Sigmoid colon (tissue), 7 donors: ENCODE results near the gene SERPIND1. TPM values are rescaled to one million over a fixed set of nuclear protein-coding genes. Genes with fewer than 3 reads are reported as not detected.
"Not testable (repeated sequence)": the region's sequence is repeated elsewhere in the genome, so short reads cannot be mapped to it uniquely, and the experiment has no call there.

Experiments
- DNase-seq: peaks from one replicate; pipeline ENCODE4 v3.0.0-alpha.2; 2019
- H3K27ac ChIP-seq, 4 donors: fragments of 200-600 bp; sonication (generic); one replicate each; pipeline ENCODE4 v1.5.1; 2016 to 2019; ENCODE audit warnings: mild to moderate bottlenecking in 1 of 4
- H3K27me3 ChIP-seq, 3 donors: fragments of 200-600 bp; sonication (generic); one replicate each; pipeline ENCODE4 v1.5.1; 2019; ENCODE audit warnings: mild to moderate bottlenecking in 1 of 3
- H3K36me3 ChIP-seq, 4 donors: fragments of 200-600 bp; sonication (generic); one replicate each; pipeline ENCODE4 v1.5.1; 2016 to 2019
- H3K4me1 ChIP-seq, 4 donors: fragments of 200-600 bp; sonication (generic); one replicate each; pipeline ENCODE4 v1.5.1; 2017 to 2019
- H3K4me3 ChIP-seq, 4 donors: fragments of 200-600 bp; sonication (generic); one replicate each; pipeline ENCODE4 v1.5.1; 2017 to 2019; ENCODE audit warnings: mild to moderate bottlenecking in 2 of 4, moderate library complexity in 1 of 4
- H3K9me3 ChIP-seq, 4 donors: fragments of 200-600 bp in 3 of 4; sonication (generic) in 3 of 4; one replicate each; pipeline versions ENCODE4 v1.5.1 to v1.6.1; 2013 to 2019
- CTCF ChIP-seq, 4 experiments: fragments of 450-650 bp in 3 of 4; fragments of 200-600 bp in 1 of 4; IDR thresholded peaks; one replicate each; pipeline ENCODE4 v1.5.1; 2016 to 2019; ENCODE audit warnings: antibody characterized with exemption in 4 of 4, mild to moderate bottlenecking in 3 of 4, moderate library complexity in 2 of 4
- EP300 ChIP-seq, 4 donors: sonication (generic); formaldehyde crosslinking; IDR thresholded peaks; one replicate each; pipeline ENCODE4 v1.6.1; 2017; ENCODE audit warnings: antibody characterized with exemption in 4 of 4
- POLR2A ChIP-seq, 2 donors: fragments of 450-650 bp; IDR thresholded peaks; one replicate each; pipeline ENCODE4 v1.6.1; 2016; ENCODE audit warnings: antibody characterized with exemption in 2 of 2, mild to moderate bottlenecking in 2 of 2, moderate library complexity in 2 of 2
- POLR2AphosphoS5 ChIP-seq, 4 donors: sonication (generic); formaldehyde crosslinking; IDR thresholded peaks; one replicate each; pipeline ENCODE4 v1.6.1; 2017; ENCODE audit warnings: antibody characterized with exemption in 4 of 4
- WGBS, 2 donors: extraction: QIAGEN DNeasy Blood & Tissue Kit; methylation state at CpG; one replicate each; pipeline ENCODE4 v1.1.7; 2013; 5-methylcytosine and 5-hydroxymethylcytosine counted together
- intact Hi-C: fragments of 100-400 bp; cut with DNase I; formaldehyde crosslinking; loops from one replicate; pipeline ENCODE4 v1.15.1; 2023
- polyA plus RNA-seq, 3 donors: library from polyadenylated mRNA; stranded (reverse); fragments of 200-250 nt; gene quantifications; one replicate each; pipeline ENCODE4 v1.2.3, GENCODE V29; 2013
- total RNA-seq, 4 donors: library from RNA; depleted of rRNA; stranded (reverse); fragments of >200 nt; gene quantifications; one replicate each; pipeline ENCODE4 v1.1.0, GENCODE V29; 2016
- donor health status: healthy with polysubstance abuse.
- donor health status: Bipolar disorder and iron deficiency.
- donor health status: healthy.

SERPIND1 gene
- total and polyA plus RNA-seq, 7 donors: 0.04 TPM; not detected in 6

DNA sequence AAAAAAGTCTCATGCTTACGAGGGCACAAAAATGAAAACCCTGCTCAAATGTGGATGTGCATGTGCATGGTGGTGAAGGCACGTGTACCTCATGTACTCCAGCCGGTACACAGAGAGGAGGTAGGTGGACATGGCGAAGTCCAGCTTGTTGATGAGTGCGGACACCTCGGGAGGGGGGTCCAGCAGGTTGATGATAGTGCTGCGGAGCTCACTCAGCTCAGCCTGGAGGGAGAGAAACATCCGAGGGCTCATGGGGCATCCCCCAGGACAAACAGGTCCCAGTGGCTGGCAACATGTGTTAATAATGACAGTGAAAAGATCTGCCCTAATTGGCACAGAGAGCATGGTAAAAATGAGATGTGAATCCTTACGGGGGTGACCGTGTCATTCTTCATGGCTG lies 9.2 kb upstream of the SERPIND1 start:
- Histone ChIP-seq H3K4me3 (no peak overlapping the region), H3K36me3 (peaks cover 17 to 63% (median 38%) of the 10 kb centered on the region in 4 donors), H3K27ac (no peak overlapping the region), H3K27me3 (no peaks in the 10 kb centered on the region), H3K4me1 (no peaks in the 10 kb centered on the region), H3K9me3 (no peaks in the 10 kb centered on the region)
- no peak for TF ChIP-seq CTCF (IDR thresholded peaks at IDR 0.05)
- no peak for TF ChIP-seq POLR2A (IDR thresholded peaks at IDR 0.05)
- TF ChIP-seq EP300 (IDR thresholded peaks at IDR 0.05): no peak
- TF ChIP-seq POLR2AphosphoS5 (IDR thresholded peaks at IDR 0.05): no peak
- intact Hi-C loops: no loop called here
- 97 to 98% methylated on average over 10 of the region's 10 CpGs for WGBS, 2 donors
- no peak for DNase-seq

DNA sequence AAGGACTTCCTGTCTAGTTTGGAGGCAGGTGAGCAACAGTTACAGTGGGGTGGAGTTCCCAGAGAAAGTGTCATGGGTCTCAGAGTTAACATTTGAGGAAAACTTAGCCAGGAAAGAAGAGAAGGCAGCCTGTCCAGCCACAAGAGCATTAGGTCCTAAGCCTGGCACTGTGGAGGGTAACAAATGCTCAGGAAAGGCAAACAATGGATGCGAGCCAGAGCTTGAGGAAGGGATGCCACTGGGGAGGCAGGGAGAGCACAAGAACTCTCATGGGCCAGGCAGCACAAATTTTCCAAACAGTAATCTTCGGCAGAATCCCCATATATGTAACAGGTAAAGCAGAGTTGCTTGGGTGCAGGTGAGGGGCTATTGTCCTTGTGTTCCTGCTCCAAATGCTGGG lies 8.0 kb upstream of the SERPIND1 start:
- no peak overlapping the region for H3K27ac ChIP-seq
- no peaks in the 10 kb centered on the region for H3K9me3 ChIP-seq
- 90% methylated on average over 2 of the region's 2 CpGs for WGBS, 2 donors
- no peaks in the 10 kb centered on the region for H3K4me1 ChIP-seq
- TF ChIP-seq EP300 (IDR thresholded peaks at IDR 0.05): no peak
- no peak for TF ChIP-seq POLR2AphosphoS5 (IDR thresholded peaks at IDR 0.05)
- no peak for TF ChIP-seq POLR2A (IDR thresholded peaks at IDR 0.05)
- TF ChIP-seq CTCF (IDR thresholded peaks at IDR 0.05): no peak
- H3K36me3 ChIP-seq: peaks cover 17 to 51% (median 35%) of the 10 kb centered on the region in 4 donors
- intact Hi-C loops: no loop called here
- DNase-seq: no peak
- H3K4me3 ChIP-seq: no peak overlapping the region
- H3K27me3 ChIP-seq: no peaks in the 10 kb centered on the region

- H3K4me3 ChIP-seq: no peak overlapping the region
- WGBS, 2 donors: 98% methylated on average over 7 of the region's 7 CpGs
- H3K9me3 ChIP-seq: no peaks in the 10 kb centered on the region
- no peaks in the 10 kb centered on the region for H3K27me3 ChIP-seq
- TF ChIP-seq POLR2A (IDR thresholded peaks at IDR 0.05): no peak
- TF ChIP-seq POLR2AphosphoS5 (IDR thresholded peaks at IDR 0.05): no peak
- no peak for TF ChIP-seq CTCF (IDR thresholded peaks at IDR 0.05)
- TF ChIP-seq EP300 (IDR thresholded peaks at IDR 0.05): no peak
- no peak overlapping the region for H3K27ac ChIP-seq
- intact Hi-C loops: no loop called here
- H3K36me3 ChIP-seq: peaks cover 17 to 45% (median 32%) of the 10 kb centered on the region in 4 donors
- no peaks in the 10 kb centered on the region for H3K4me1 ChIP-seq
- DNase-seq: no peak
These were observed 7.4 kb upstream of the SERPIND1 start for GRCh38 chr22:20766530-20766929.

DNA sequence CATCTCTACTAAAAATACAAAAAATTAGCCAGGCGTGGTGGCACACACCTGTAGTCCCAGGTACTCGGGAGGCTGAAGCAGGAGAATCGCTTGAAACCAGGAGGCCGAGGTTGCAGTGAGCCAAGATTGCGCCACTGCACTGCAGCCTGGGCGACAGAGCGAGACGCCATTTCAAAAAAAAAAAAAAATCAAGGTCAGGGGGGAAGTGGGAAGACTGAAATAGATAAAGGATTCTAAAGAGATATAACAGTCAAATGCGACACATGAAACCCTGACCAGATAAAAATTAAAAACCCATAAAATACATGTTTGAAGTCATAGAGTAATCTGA lies 4.5 kb upstream of the SERPIND1 start:
- H3K9me3 ChIP-seq, intact Hi-C loops, H3K4me1 ChIP-seq, H3K4me3 ChIP-seq, H3K27me3 ChIP-seq, DNase-seq, H3K27ac ChIP-seq: not testable (repeated sequence)
- H3K36me3 ChIP-seq: peaks cover 3 to 33% (median 9%) of the 10 kb centered on the region in 4 donors
- WGBS, 2 donors: 86 to 92% methylated on average over 9 of the region's 9 CpGs

DNA sequence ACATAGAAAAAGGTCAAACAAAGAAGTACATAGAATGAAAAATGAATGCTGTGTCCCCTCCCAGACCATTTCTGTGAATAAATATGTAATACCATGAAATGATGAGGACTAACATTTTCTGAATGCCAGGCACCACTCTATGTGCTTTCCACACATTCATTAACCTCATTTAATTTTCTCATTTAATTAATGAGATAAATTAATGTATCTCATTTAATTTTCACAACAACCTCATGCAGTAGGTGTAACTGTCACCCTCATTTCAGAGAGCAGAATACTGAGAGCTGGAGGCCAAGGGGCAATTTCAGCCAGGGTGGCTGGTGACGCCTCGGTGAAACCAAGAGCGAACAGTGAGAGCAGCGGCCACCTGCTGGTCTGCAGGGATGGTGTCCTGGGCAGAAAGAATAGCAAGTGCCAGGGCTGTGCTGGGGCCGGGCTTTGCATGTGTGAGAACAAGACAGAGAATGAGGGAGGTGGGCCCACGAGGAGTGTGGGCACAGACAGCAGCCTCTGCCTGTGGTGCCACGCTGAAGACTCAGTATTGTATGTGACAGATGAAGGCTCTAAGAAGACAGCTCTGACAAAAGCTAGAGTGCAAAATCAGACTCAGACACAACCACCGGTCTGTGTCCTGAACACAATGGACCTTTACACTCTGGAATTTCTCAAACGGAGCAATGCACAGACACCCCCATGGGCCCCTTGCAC lies 1.8 kb upstream of the SERPIND1 start:
- H3K4me1 ChIP-seq: no peaks in the 10 kb centered on the region
- no peaks in the 10 kb centered on the region for H3K27me3 ChIP-seq
- no peak overlapping the region for H3K4me3 ChIP-seq
- TF ChIP-seq POLR2AphosphoS5 (IDR thresholded peaks at IDR 0.05) (no peak), POLR2A (IDR thresholded peaks at IDR 0.05) (no peak), CTCF (IDR thresholded peaks at IDR 0.05) (no peak), EP300 (IDR thresholded peaks at IDR 0.05) (no peak)
- H3K9me3 ChIP-seq: no peaks in the 10 kb centered on the region
- intact Hi-C loops: no loop called here
- H3K36me3 ChIP-seq: peaks cover 0 to 23% (median 0%) of the 10 kb centered on the region in 4 donors
- 89 to 92% methylated on average over 9 of the region's 9 CpGs for WGBS, 2 donors
- DNase-seq: no peak
- no peak overlapping the region for H3K27ac ChIP-seq
